H9 (cell line): Measurements from ENCODE around the gene EGFL8. TPM values are rescaled to one million over a fixed set of nuclear protein-coding genes. Genes with fewer than 3 reads are reported as not detected.

ENCODE experiments used
- DNase-seq: peaks from one replicate; pipeline ENCODE4 v3.0.0-alpha.2; 2017
- H2AFZ ChIP-seq: one replicate; pipeline ENCODE4 v1.6.1; 2013; ENCODE audit warnings: mild to moderate bottlenecking, low read length, control low read depth, moderate library complexity
- H2AK5ac ChIP-seq: 2 replicates; pipeline ENCODE4 v1.6.1; 2013; ENCODE audit warnings: low read length, control low read depth, mixed read lengths; ENCODE audit not compliant: insufficient read length
- H2BK120ac ChIP-seq: one replicate; pipeline ENCODE4 v1.6.1; 2013; ENCODE audit warnings: low read depth, mild to moderate bottlenecking, low read length, control low read depth, inconsistent platforms; ENCODE audit not compliant: poor library complexity, severe bottlenecking
- H2BK12ac ChIP-seq: 2 replicates; pipeline ENCODE4 v1.6.1; 2013; ENCODE audit warnings: low read length, control low read depth, mixed read lengths, low read depth; ENCODE audit not compliant: insufficient read length
- H2BK15ac ChIP-seq: 2 replicates; pipeline ENCODE4 v1.6.1; 2013; ENCODE audit warnings: low read depth, low read length, control low read depth
- H2BK20ac ChIP-seq: one replicate; pipeline ENCODE4 v1.6.1; 2013; ENCODE audit warnings: low read depth, mild to moderate bottlenecking, low read length, control low read depth, inconsistent platforms; ENCODE audit not compliant: poor library complexity, severe bottlenecking
- H2BK5ac ChIP-seq: 2 replicates; pipeline ENCODE4 v1.6.1; 2013; ENCODE audit warnings: low read length, control low read depth, mixed read lengths; ENCODE audit not compliant: insufficient read length
- H3K14ac ChIP-seq: 2 replicates; pipeline ENCODE4 v1.6.1; 2013; ENCODE audit warnings: low read length, control low read depth; ENCODE audit not compliant: insufficient read depth
- H3K18ac ChIP-seq: 2 replicates; pipeline ENCODE4 v1.6.1; 2013; ENCODE audit warnings: low read depth, mild to moderate bottlenecking, mixed read lengths, low read length, control low read depth; ENCODE audit not compliant: insufficient read length
- H3K23ac ChIP-seq: 2 replicates; pipeline ENCODE4 v1.6.1; 2013; ENCODE audit warnings: low read length, control low read depth, mixed read lengths, low read depth; ENCODE audit not compliant: insufficient read length
- H3K23me2 ChIP-seq: 2 replicates; pipeline ENCODE4 v1.6.1; 2013; ENCODE audit warnings: low read depth, mild to moderate bottlenecking, mixed read lengths, low read length, control low read depth; ENCODE audit not compliant: insufficient read length, poor library complexity, severe bottlenecking
- H3K27ac ChIP-seq: 2 replicates; pipeline ENCODE4 v1.5.1; 2013; ENCODE audit warnings: low read length, control low read depth, mixed read lengths, low read depth; ENCODE audit not compliant: insufficient read length
- H3K27me3 ChIP-seq: 2 replicates; pipeline ENCODE4 v1.6.1; 2013; ENCODE audit warnings: low read length, control low read depth, inconsistent platforms; ENCODE audit not compliant: insufficient read depth
- H3K4ac ChIP-seq: 2 replicates; pipeline ENCODE4 v1.6.1; 2013; ENCODE audit warnings: low read depth, mild to moderate bottlenecking, control low read depth, inconsistent platforms, low read length, moderate library complexity
- H3K4me1 ChIP-seq: 2 replicates; pipeline ENCODE4 v1.6.1; 2013; ENCODE audit warnings: low read length, control low read depth, inconsistent platforms; ENCODE audit not compliant: insufficient read depth
- H3K4me2 ChIP-seq: 2 replicates; pipeline ENCODE4 v1.6.1; 2013; ENCODE audit warnings: low read length, control low read depth, mixed read lengths; ENCODE audit not compliant: insufficient read length, insufficient read depth
- H3K56ac ChIP-seq: 2 replicates; pipeline ENCODE4 v1.6.1; 2013; ENCODE audit warnings: low read depth, mild to moderate bottlenecking, mixed read lengths, low read length, control low read depth; ENCODE audit not compliant: insufficient read length
- H3K79me1 ChIP-seq: 2 replicates; pipeline ENCODE4 v1.6.1; 2013; ENCODE audit warnings: low read depth, mild to moderate bottlenecking, moderate library complexity, low read length, control low read depth, inconsistent platforms; ENCODE audit not compliant: insufficient read depth, poor library complexity, severe bottlenecking
- H3K79me2 ChIP-seq: 2 replicates; pipeline ENCODE4 v1.6.1; 2013; ENCODE audit warnings: low read length, control low read depth, inconsistent platforms; ENCODE audit not compliant: insufficient read depth
- H3K9ac ChIP-seq: 2 replicates; pipeline ENCODE4 v1.6.1; 2013; ENCODE audit warnings: low read length, control low read depth, mixed read lengths; ENCODE audit not compliant: insufficient read length; ENCODE audit errors: extremely low read depth
- H3K9me3 ChIP-seq: one replicate; pipeline ENCODE4 v1.6.1; 2013; ENCODE audit warnings: low read depth, low read length, inconsistent platforms; ENCODE audit not compliant: control insufficient read depth
- H3T11ph ChIP-seq: one replicate; pipeline ENCODE4 v1.6.1; 2013; ENCODE audit warnings: mild to moderate bottlenecking, low read length, control low read depth, inconsistent platforms
- H4K20me1 ChIP-seq: one replicate; pipeline ENCODE4 v1.6.1; 2013; ENCODE audit not compliant: control insufficient read depth, insufficient read length, insufficient read depth
- H4K5ac ChIP-seq: 2 replicates; pipeline ENCODE4 v1.6.1; 2013; ENCODE audit warnings: low read depth, mild to moderate bottlenecking, mixed read lengths, low read length, control low read depth; ENCODE audit not compliant: insufficient read length
- H4K8ac ChIP-seq: replicated peaks from 2 replicates; pipeline ENCODE4 v1.6.1; 2013; ENCODE audit warnings: low read length, control low read depth, mixed read lengths, low read depth; ENCODE audit not compliant: insufficient read length
- H4K91ac ChIP-seq: 2 replicates; pipeline ENCODE4 v1.6.1; 2013; ENCODE audit warnings: low read depth, mild to moderate bottlenecking, moderate library complexity, mixed read lengths, low read length, control low read depth; ENCODE audit not compliant: insufficient read length
- H3K27ac Mint-ChIP-seq, 3 experiments: 2 replicates in 2 of 3; 3 replicates in 1 of 3; pipeline ENCODE4 v1.8.0; 2020 to 2021; ENCODE audit warnings: mixed read lengths in 3 of 3, mild to moderate bottlenecking in 1 of 3, moderate library complexity in 1 of 3
- H3K27me3 Mint-ChIP-seq: 2 replicates; pipeline ENCODE4 v1.8.0; 2021; ENCODE audit warnings: low read depth, mild to moderate bottlenecking, moderate library complexity, mixed read lengths
- H3K36me3 Mint-ChIP-seq, 3 experiments: 2 replicates in 2 of 3; 3 replicates in 1 of 3; pipeline ENCODE4 v1.8.0; 2020 to 2021; ENCODE audit warnings: low read depth in 3 of 3, mixed read lengths in 3 of 3; ENCODE audit not compliant: insufficient read depth in 1 of 3
- H3K4me1 Mint-ChIP-seq, 2 experiments: 2 replicates each; pipeline ENCODE4 v1.8.0; 2020; ENCODE audit warnings: mixed read lengths in 2 of 2
- H3K4me3 Mint-ChIP-seq, 2 experiments: 2 replicates in 1 of 2; 3 replicates in 1 of 2; pipeline ENCODE4 v1.8.0; 2020 to 2021; ENCODE audit warnings: mild to moderate bottlenecking in 2 of 2, mixed read lengths in 2 of 2, moderate library complexity in 1 of 2
- H3K9me3 Mint-ChIP-seq, 2 experiments: 2 replicates in 1 of 2; 3 replicates in 1 of 2; pipeline ENCODE4 v1.8.0; 2020; ENCODE audit warnings: mild to moderate bottlenecking in 2 of 2, mixed read lengths in 2 of 2, moderate library complexity in 1 of 2
- CTCF ChIP-seq: fragments of 200-600 bp; sonication (generic); conservative IDR thresholded peaks from 3 replicates; pipeline ENCODE4 v1.8.0; 2021; ENCODE audit warnings: antibody characterized with exemption, mild to moderate bottlenecking
- WGBS: extraction: QIAGEN DNeasy Blood & Tissue Kit; methylation state at CpG from one replicate; pipeline ENCODE4 v1.1.7; 2013; ENCODE audit warnings: missing lambda C conversion rate, low lambda C conversion rate, mixed read lengths; ENCODE audit not compliant: insufficient read length; ENCODE audit errors: extremely low coverage; 5-methylcytosine and 5-hydroxymethylcytosine counted together
- total RNA-seq: library from RNA; stranded (reverse); gene quantifications from 2 replicates; pipeline ENCODE4 v1.2.1, GENCODE V29; 2021

EGFL8 gene
- total RNA-seq, 1 experiment from 2014 or later: 27.2 TPM

DNA sequence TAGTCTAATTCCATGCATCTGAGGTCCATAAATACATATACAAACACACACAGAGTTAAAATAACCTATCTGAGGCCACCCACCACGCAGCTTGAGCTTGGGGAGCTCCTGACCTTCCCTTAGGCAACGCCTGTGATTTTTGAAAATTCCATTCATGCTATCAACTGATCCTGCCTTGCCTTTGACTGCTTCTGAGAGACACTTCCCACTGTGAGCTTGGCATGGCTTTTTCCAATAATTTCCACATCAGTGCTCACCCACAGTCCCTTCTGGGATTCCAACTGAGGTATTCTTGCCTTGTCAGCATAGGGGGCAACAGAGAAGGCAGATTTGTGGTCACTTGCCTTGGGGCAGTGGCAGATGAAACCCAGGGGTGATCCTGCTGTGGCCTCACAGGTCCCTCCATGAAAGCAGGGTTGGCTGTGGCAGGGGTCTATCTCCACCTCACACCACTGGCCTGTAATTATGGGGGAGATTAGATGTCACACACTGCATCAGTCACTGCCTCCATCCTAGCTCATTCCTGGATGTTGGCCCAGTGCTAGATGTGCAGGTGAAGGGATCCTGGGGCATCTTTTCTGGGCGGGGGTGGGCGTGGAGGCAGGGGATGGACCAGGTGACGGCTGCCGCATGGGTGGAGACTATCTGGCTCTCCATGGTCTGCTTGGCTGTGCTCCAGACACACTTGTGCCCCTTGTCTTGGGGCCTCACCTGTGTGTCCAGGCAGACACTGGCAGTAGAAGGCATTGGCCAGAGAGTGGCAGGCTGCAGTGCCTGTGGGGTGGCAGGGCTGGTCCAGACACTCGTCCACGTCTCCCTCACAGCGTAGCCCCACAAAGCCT is 39.3 kb downstream of the EGFL8 start:
- H3T11ph ChIP-seq: no peak overlapping the region
- H3K9ac ChIP-seq: no peak overlapping the region
- H3K79me2 ChIP-seq: no peaks in the 10 kb centered on the region
- Mint-ChIP-seq H3K4me1 (peaks cover 0 to 2% of the 10 kb centered on the region in 2 experiments; a peak in 2 of 4 replicates), H3K27me3 (peaks cover 7% of the 10 kb centered on the region), H3K4me3 (no peak overlapping the region), H3K27ac (no peak overlapping the region), H3K36me3 (no peaks in the 10 kb centered on the region), H3K9me3 (peaks cover 0 to 3% of the 10 kb centered on the region in 2 experiments; a peak in 2 of 5 replicates)
- H3K4ac ChIP-seq: no peak overlapping the region
- H2BK120ac ChIP-seq: no peak overlapping the region
- H3K56ac ChIP-seq: no peak overlapping the region
- DNase-seq: no peak
- H3K23me2 ChIP-seq: no peaks in the 10 kb centered on the region
- no peak overlapping the region for H3K14ac ChIP-seq
- no peak overlapping the region for H2BK12ac ChIP-seq
- no peaks in the 10 kb centered on the region for H4K20me1 ChIP-seq
- no peaks in the 10 kb centered on the region for H3K9me3 ChIP-seq
- no peak overlapping the region for H3K27ac ChIP-seq
- H2AFZ ChIP-seq: no peak overlapping the region
- WGBS: no CpG with 5 or more reads among the region's 9 CpGs
- H2BK20ac ChIP-seq: no peak overlapping the region
- no peak overlapping the region for H2AK5ac ChIP-seq
- TF ChIP-seq CTCF: no peak
- no peak overlapping the region for H3K18ac ChIP-seq
- H3K4me1 ChIP-seq: no peaks in the 10 kb centered on the region
- H3K79me1 ChIP-seq: no peaks in the 10 kb centered on the region
- no peak overlapping the region for H2BK15ac ChIP-seq
- no peak overlapping the region for H3K23ac ChIP-seq
- no peak overlapping the region for H2BK5ac ChIP-seq
- no peaks in the 10 kb centered on the region for H3K27me3 ChIP-seq
- no peak overlapping the region for H3K4me2 ChIP-seq
- no peak overlapping the region for H4K8ac ChIP-seq
- no peak overlapping the region for H4K5ac ChIP-seq
- H4K91ac ChIP-seq: no peak overlapping the region
